ENCODE data around the gene ADARB2.
"Not testable (repeated sequence)": the region's sequence is repeated elsewhere in the genome, so short reads cannot be mapped to it uniquely, and the experiment has no call there.

ADARB2 gene

GRCh38 chr10:1171586-1171985 is 565.7 kb downstream of the ADARB2 start:
- no peak for DNase-seq

- DNase-seq, result no peak
Observed at GRCh38 chr10:1171182-1171581, 566.1 kb downstream of the ADARB2 start.

- no peak for DNase-seq
Observed at GRCh38 chr10:1170867-1171180, 566.5 kb downstream of the ADARB2 start.

GRCh38 chr10:1169981-1170866 is 567.1 kb downstream of the ADARB2 start:
- DNase-seq, result no peak

- DNase-seq, result no peak
Observed at GRCh38 chr10:1169186-1169885, 568.0 kb downstream of the ADARB2 start.

GRCh38 chr10:1168763-1169162 is 568.6 kb downstream of the ADARB2 start:
- no peak for DNase-seq

- DNase-seq, result no peak
Observed at GRCh38 chr10:1166828-1167275, 570.5 kb downstream of the ADARB2 start.

GRCh38 chr10:1166101-1166827 is 571.1 kb downstream of the ADARB2 start:
- no peak for DNase-seq

GRCh38 chr10:1163831-1164230 is 573.5 kb downstream of the ADARB2 start:
- no peak for DNase-seq

GRCh38 chr10:1163204-1163660 is 574.1 kb downstream of the ADARB2 start:
- peak; percentile 21 for DNase-seq

GRCh38 chr10:1162481-1163203 is 574.7 kb downstream of the ADARB2 start:
- peak; percentile 18 for DNase-seq

GRCh38 chr10:1161315-1161673 is 576.0 kb downstream of the ADARB2 start:
- not testable (repeated sequence) for DNase-seq

GRCh38 chr10:1160561-1161314 is 576.6 kb downstream of the ADARB2 start:
- DNase-seq, result peak; percentile 11

GRCh38 chr10:1159131-1160061 is 577.9 kb downstream of the ADARB2 start:
- DNase-seq, result peak; percentile 28

- DNase-seq, result peak; percentile 7
Observed at GRCh38 chr10:1158536-1158935, 578.8 kb downstream of the ADARB2 start.

GRCh38 chr10:1158066-1158465 is 579.3 kb downstream of the ADARB2 start:
- DNase-seq, result no peak

- peak; percentile 5 for DNase-seq
Observed at GRCh38 chr10:1157615-1157933, 579.8 kb downstream of the ADARB2 start.

- DNase-seq, result peak; percentile 11
Observed at GRCh38 chr10:1156921-1157614, 580.3 kb downstream of the ADARB2 start.

- DNase-seq, result peak; percentile 15
Observed at GRCh38 chr10:1156616-1156886, 580.8 kb downstream of the ADARB2 start.

GRCh38 chr10:1155791-1156615 is 581.3 kb downstream of the ADARB2 start:
- peak; percentile 13 for DNase-seq

Data from activated CD4-positive, CD25-positive, alpha-beta regulatory T cell treated with anti-CD3 and anti-CD28 coated beads, Interleukin-2, amount 50 U/mL, for 72 hours (primary cell).